K562 (cell line): ENCODE data around the gene ZFYVE28. TPM values are rescaled to one million over a fixed set of nuclear protein-coding genes. Genes with fewer than 3 reads are reported as not detected.

ENCODE experiments used
- ATAC-seq: fragments of 200-7000 bp; cut with Tn5 transposase; 3 replicates; pipeline ENCODE4 v1.9.1; 2020; ENCODE audit warnings: moderate library complexity
- BruUV-seq: library from RNA; stranded (reverse); fragments of 400-500 nt; replicated peaks from 2 replicates; lab custom pipeline; 2021; lab: Mats Ljungman, UMichigan
- CTCF ChIA-PET: fragments of 300-600 bp; formaldehyde crosslinking; extraction: SDS; loops from one replicate; lab custom pipeline; 2021; ENCODE audit warnings: low intra/inter-chr PET ratio; lab: Yijun Ruan, JAX
- POLR2A ChIA-PET: fragments of 300-600, 350-650 bp; sonication (Branson Sonifier 250); formaldehyde crosslinking; extraction: SDS; loops from one replicate; lab custom pipeline; 2021; ENCODE audit warnings: antibody characterized with exemption, inconsistent platforms; lab: Yijun Ruan, JAX
- DNase-seq, 4 experiments: peaks; one replicate each; pipeline versions ENCODE4 v3.0.0 to v3.0.0-alpha.2; 2011 to 2018; ENCODE audit warnings: low spot score in 3 of 4, mixed read lengths in 3 of 4; ENCODE audit errors: extremely low read depth in 1 of 4
- FAIRE-seq: peaks from 2 replicates; lab custom pipeline; 2011; peaks lifted over from hg19 to GRCh38; lab: Jason Lieb, UNC
- H2AFZ ChIP-seq: 2 replicates; pipeline ENCODE4 v1.6.0; 2011; ENCODE audit warnings: low read depth, low read length, control low read depth, inconsistent platforms
- H3K27ac ChIP-seq: fragments of 200-600 bp; 3 replicates; pipeline ENCODE4 v1.8.0; 2011; ENCODE audit warnings: low read depth, mild to moderate bottlenecking, control low read depth, inconsistent platforms, low read length, moderate library complexity, mixed read lengths; ENCODE audit errors: extremely low read depth
- H3K27me3 ChIP-seq, 2 experiments: fragments of 300-600 bp in 1 of 2; 2 replicates in 1 of 2; 3 replicates in 1 of 2; pipeline versions ENCODE4 v1.6.0 to v1.8.0; 2011; ENCODE audit warnings: inconsistent platforms in 2 of 2, low read length in 2 of 2, mild to moderate bottlenecking in 1 of 2, mixed read lengths in 1 of 2, moderate library complexity in 1 of 2; ENCODE audit not compliant: control insufficient read depth in 2 of 2, insufficient read depth in 2 of 2
- H3K36me3 ChIP-seq: fragments of 300-600 bp; 3 replicates; pipeline ENCODE4 v1.8.0; 2011; ENCODE audit warnings: mild to moderate bottlenecking, low read length, inconsistent platforms; ENCODE audit not compliant: control insufficient read depth, insufficient read depth
- H3K4me1 ChIP-seq, 2 experiments: fragments of 200-600 bp in 1 of 2; replicated peaks in 1 of 2; 2 replicates in 1 of 2; 3 replicates in 1 of 2; pipeline versions ENCODE4 v1.5.1 to v1.8.0; 2011; ENCODE audit warnings: inconsistent platforms in 2 of 2, low read length in 2 of 2, mild to moderate bottlenecking in 1 of 2, mixed read lengths in 1 of 2, moderate library complexity in 1 of 2; ENCODE audit not compliant: control insufficient read depth in 2 of 2, insufficient read depth in 2 of 2
- H3K4me2 ChIP-seq: 2 replicates; pipeline ENCODE4 v1.6.1; 2011; ENCODE audit warnings: low read length, control low read depth, inconsistent platforms, mixed read lengths; ENCODE audit not compliant: insufficient read depth
- H3K4me3 ChIP-seq: fragments of 200-600 bp; sonication (generic), shearing (Covaris generic); 2 replicates; pipeline ENCODE4 v1.5.1; 2016; ENCODE audit warnings: control low read depth, inconsistent platforms
- H3K79me2 ChIP-seq: fragments of 200-600 bp; 3 replicates; pipeline ENCODE4 v1.8.0; 2011; ENCODE audit warnings: low read length, inconsistent platforms; ENCODE audit not compliant: control insufficient read depth, insufficient read depth
- H3K9ac ChIP-seq, 2 experiments: 2 replicates each; pipeline versions ENCODE4 v1.6.0 to v1.6.1; 2011; ENCODE audit warnings: low read depth in 2 of 2, low read length in 2 of 2, control low read depth in 1 of 2, inconsistent platforms in 1 of 2, mild to moderate bottlenecking in 1 of 2, mixed read lengths in 1 of 2; ENCODE audit not compliant: insufficient read depth in 1 of 2
- H3K9me1 ChIP-seq: one replicate; pipeline ENCODE4 v1.6.0; 2011; ENCODE audit warnings: inconsistent platforms, mild to moderate bottlenecking, low read length, moderate library complexity; ENCODE audit not compliant: control insufficient read depth, insufficient read depth
- H3K9me3 ChIP-seq: replicated peaks from 2 replicates; pipeline ENCODE4 v1.5.1; 2011; ENCODE audit warnings: low read depth, low read length, inconsistent platforms; ENCODE audit not compliant: control insufficient read depth, insufficient read depth
- H4K20me1 ChIP-seq: replicated peaks from 2 replicates; pipeline ENCODE4 v1.6.1; 2011; ENCODE audit warnings: low read length, inconsistent platforms, mixed read lengths; ENCODE audit not compliant: control insufficient read depth, insufficient read depth
- BHLHE40 ChIP-seq: IDR thresholded peaks from 2 replicates; pipeline ENCODE4 v1.6.1; 2011; ENCODE audit warnings: low read length, improper control_type of control experiment
- EHMT2 ChIP-seq: fragments of 450-650 bp; IDR thresholded peaks from 2 replicates; pipeline ENCODE4 v1.6.1; 2018; ENCODE audit warnings: antibody characterized with exemption
- MTA2 ChIP-seq: fragments of 450-650 bp; IDR thresholded peaks from 2 replicates; pipeline ENCODE4 v1.6.1; 2016; ENCODE audit warnings: low read depth
- NR2C2 ChIP-seq, 2 experiments: fragments of 200-800 bp in 1 of 2; sonication (Bioruptor generic) in 1 of 2; sonication (generic) in 1 of 2; formaldehyde crosslinking in 1 of 2; IDR thresholded peaks; 2 replicates each; pipeline versions ENCODE4 v1.6.1 to v1.8.0; 2016 to 2022; ENCODE audit warnings: mild to moderate bottlenecking in 1 of 2, missing compliant biosample characterization in 1 of 2, missing genetic modification characterization in 1 of 2, missing genetic modification reagents in 1 of 2
- PURB ChIP-seq: sonication (generic); formaldehyde crosslinking; IDR thresholded peaks from 2 replicates; pipeline ENCODE4 v1.9.0; 2021; ENCODE audit warnings: low read depth, mild to moderate bottlenecking, missing genetic modification reagents
- SP2 ChIP-seq: IDR thresholded peaks from 2 replicates; pipeline ENCODE4 v1.6.1; 2011; ENCODE audit warnings: mild to moderate bottlenecking, low read depth, low read length, moderate library complexity; ENCODE audit not compliant: poor library complexity, severe bottlenecking; ENCODE audit errors: extremely low read depth
- TAF7 ChIP-seq: fragments of 450-650 bp; IDR thresholded peaks from 2 replicates; pipeline ENCODE4 v1.6.1; 2016; ENCODE audit warnings: missing genetic modification characterization, missing compliant biosample characterization
- THRB ChIP-seq: fragments of 450-650 bp; formaldehyde crosslinking; conservative IDR thresholded peaks from 2 replicates; pipeline ENCODE4 v1.4.0; 2022; ENCODE audit warnings: mild to moderate bottlenecking, missing genetic modification characterization
- ZNF347 ChIP-seq: fragments of 450-650 bp; formaldehyde crosslinking; IDR thresholded peaks from 2 replicates; pipeline ENCODE4 v1.4.0; 2020; ENCODE audit warnings: low read depth, mild to moderate bottlenecking, moderate library complexity
- ZNF707 ChIP-seq: fragments of 250-450 bp; sonication (Bioruptor Pico); conservative IDR thresholded peaks from 2 replicates; pipeline ENCODE4 v1.8.0; 2022; ENCODE audit warnings: inconsistent platforms, mild to moderate bottlenecking, moderate library complexity
- WGBS: fragments of 100-300 bp; shearing (Covaris generic); methylation state at CpG from one replicate; pipeline ENCODE4 v1.1.6; 2016; ENCODE audit warnings: low coverage, mixed read lengths; ENCODE audit not compliant: insufficient coverage; ENCODE audit errors: missing lambda C conversion rate; 5-methylcytosine and 5-hydroxymethylcytosine counted together
- in situ Hi-C: fragments of 300-500 bp; cut with MboI; formaldehyde crosslinking; loops from 4 replicates; pipeline ENCODE4 v1.15.0; 2018; ENCODE audit warnings: inconsistent platforms, mixed read lengths
- intact Hi-C: fragments of 100-400 bp; cut with micrococcal nuclease; formaldehyde crosslinking; loops from 2 replicates; pipeline ENCODE4 v1.14.2; 2022
- polyA plus RNA-seq, 8 experiments: library from polyadenylated mRNA; depleted of rRNA in 4 of 8; stranded (reverse) in 5 of 8; unstranded in 3 of 8; fragments of >200 nt; fragmentation: Nextera tagmentation in 2 of 8; fragmentation: Illumina TruSeq in 1 of 8; extraction: Ambion mirVana in 2 of 8; extraction: Trizol in 1 of 8; gene quantifications; 2 replicates each; pipeline versions ENCODE4 v1.2.1 to v1.2.3, GENCODE V29; 2011 to 2014; ENCODE audit warnings: inconsistent platforms in 1 of 8, missing spikeins in 1 of 8
- total RNA-seq, 7 experiments: library from RNA; depleted of rRNA in 6 of 7; stranded (reverse); fragments of >200 nt in 6 of 7; fragmentation: Illumina TruSeq in 2 of 7; extraction: Trizol in 2 of 7; gene quantifications; 2 replicates each; pipeline versions ENCODE4 v1.2.1 to v1.2.3, GENCODE V29; 2011 to 2021; ENCODE audit warnings: low replicate concordance in 1 of 7
- TF ChIP-seq, protein P1 (sequence below): fragments of 150-350 bp; conservative IDR thresholded peaks from 2 replicates; pipeline ENCODE4 v1.6.1; 2014; ENCODE audit warnings: low read length

Gene ZFYVE28
- total and polyA plus RNA-seq, 9 of the 15 experiments (the other 6 are each of a cell fraction or from before 2014, with no cell fraction given): 1.3 to 24.8 (median 8.9) TPM

DNA sequence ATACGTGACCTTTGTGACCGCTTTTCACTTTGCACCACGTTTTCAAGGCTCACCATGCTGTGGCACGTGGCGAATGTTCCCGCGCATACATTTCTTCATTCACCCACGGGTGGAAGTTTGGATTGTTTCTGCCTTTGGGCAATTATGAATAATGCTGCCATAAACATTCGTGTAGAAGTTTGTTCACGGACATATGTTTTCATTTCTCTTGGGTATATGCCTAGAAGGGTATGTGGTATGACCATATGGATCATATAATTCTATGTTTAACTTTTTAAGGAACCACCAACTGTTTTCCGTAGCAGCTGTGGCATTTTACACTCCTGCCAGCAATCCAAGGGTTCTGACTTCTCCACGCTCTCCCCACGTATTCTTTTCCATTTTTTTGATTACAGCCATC lies 95.6 kb downstream of the ZFYVE28 start:
- no peak overlapping the region for H3K4me3 ChIP-seq
- H3K27me3 ChIP-seq: no peaks in the 10 kb centered on the region
- TF ChIP-seq EHMT2: no peak
- no peak for TF ChIP-seq BHLHE40
- TF ChIP-seq PURB: no peak
- TF ChIP-seq NR2C2 (CRISPR knock-in tag; IDR thresholded peaks at IDR 0.05): no peak
- TF ChIP-seq NR2C2 (tag; IDR thresholded peaks at IDR 0.05): no peak
- TF ChIP-seq, protein P1, sequence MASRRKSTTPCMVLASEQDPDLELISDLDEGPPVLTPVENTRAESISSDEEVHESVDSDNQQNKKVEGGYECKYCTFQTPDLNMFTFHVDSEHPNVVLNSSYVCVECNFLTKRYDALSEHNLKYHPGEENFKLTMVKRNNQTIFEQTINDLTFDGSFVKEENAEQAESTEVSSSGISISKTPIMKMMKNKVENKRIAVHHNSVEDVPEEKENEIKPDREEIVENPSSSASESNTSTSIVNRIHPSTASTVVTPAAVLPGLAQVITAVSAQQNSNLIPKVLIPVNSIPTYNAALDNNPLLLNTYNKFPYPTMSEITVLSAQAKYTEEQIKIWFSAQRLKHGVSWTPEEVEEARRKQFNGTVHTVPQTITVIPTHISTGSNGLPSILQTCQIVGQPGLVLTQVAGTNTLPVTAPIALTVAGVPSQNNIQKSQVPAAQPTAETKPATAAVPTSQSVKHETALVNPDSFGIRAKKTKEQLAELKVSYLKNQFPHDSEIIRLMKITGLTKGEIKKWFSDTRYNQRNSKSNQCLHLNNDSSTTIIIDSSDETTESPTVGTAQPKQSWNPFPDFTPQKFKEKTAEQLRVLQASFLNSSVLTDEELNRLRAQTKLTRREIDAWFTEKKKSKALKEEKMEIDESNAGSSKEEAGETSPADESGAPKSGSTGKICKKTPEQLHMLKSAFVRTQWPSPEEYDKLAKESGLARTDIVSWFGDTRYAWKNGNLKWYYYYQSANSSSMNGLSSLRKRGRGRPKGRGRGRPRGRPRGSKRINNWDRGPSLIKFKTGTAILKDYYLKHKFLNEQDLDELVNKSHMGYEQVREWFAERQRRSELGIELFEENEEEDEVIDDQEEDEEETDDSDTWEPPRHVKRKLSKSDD: no peak
- TF ChIP-seq ZNF347 (CRISPR knock-in tag): no peak
- no peak for TF ChIP-seq THRB (CRISPR knock-in tag)
- no peak for TF ChIP-seq ZNF707 (CRISPR knock-in tag)
- no peak for TF ChIP-seq TAF7
- no peak for TF ChIP-seq SP2
- no peak for TF ChIP-seq MTA2
- in situ Hi-C loops (no loop called here), intact Hi-C loops (no loop called here)
- no peak overlapping the region for H3K27ac ChIP-seq
- no peak for ATAC-seq
- no peak overlapping the region for H3K9ac ChIP-seq
- 79% methylated on average over 13 of the region's 13 CpGs for WGBS
- no peaks in the 10 kb centered on the region for H3K9me1 ChIP-seq
- no peak overlapping the region for H2AFZ ChIP-seq
- H3K4me1 ChIP-seq: peaks cover 0 to 13% of the 10 kb centered on the region in 2 experiments; a peak in 1 of 5 replicates
- H3K9me3 ChIP-seq: peaks cover 6% of the 10 kb centered on the region
- no peaks in the 10 kb centered on the region for H3K36me3 ChIP-seq
- H4K20me1 ChIP-seq: no peaks in the 10 kb centered on the region
- POLR2A ChIA-PET: no interaction called here
- H3K4me2 ChIP-seq: no peak overlapping the region
- CTCF ChIA-PET: no interaction called here
- peak; percentile 6 for FAIRE-seq
- DNase-seq: no peak
- no peaks in the 10 kb centered on the region for H3K79me2 ChIP-seq
- BruUV-seq: no TSS peak
